GM20000 (cell line): ENCODE measurements around the gene GOT1.

Experiments used
- DNase-seq: peaks from one replicate; pipeline ENCODE4 v3.0.0; 2012; ENCODE audit warnings: low spot score
- CTCF ChIP-seq: IDR thresholded peaks from 2 replicates; pipeline ENCODE4 v1.5.1; 2012; ENCODE audit warnings: mild to moderate bottlenecking, control low read depth; ENCODE audit errors: extremely low read depth, missing control alignments

GOT1 gene

GRCh38 chr10:99411546-99411945, 18.9 kb downstream of the GOT1 start:
- no peak for TF ChIP-seq CTCF
- no peak for DNase-seq

- no peak for DNase-seq
Observed at GRCh38 chr10:99410876-99411275, 19.5 kb downstream of the GOT1 start.

GRCh38 chr10:99410146-99410545, 20.3 kb downstream of the GOT1 start:
- DNase-seq, result no peak
- no peak for TF ChIP-seq CTCF

More at GRCh38 chr10:99410876-99411275, 19.5 kb downstream of the GOT1 start:
- TF ChIP-seq CTCF, result no peak

GRCh38 chr10:99406149-99406548, 24.3 kb downstream of the GOT1 start:
- no peak for TF ChIP-seq CTCF
- no peak for DNase-seq

GRCh38 chr10:99403674-99404073, 26.8 kb downstream of the GOT1 start:
- DNase-seq, result no peak
- no peak for TF ChIP-seq CTCF

GRCh38 chr10:99399664-99400063, 30.8 kb downstream of the GOT1 start:
- DNase-seq, result no peak
- no peak for TF ChIP-seq CTCF

GRCh38 chr10:99396471-99396870, 34.0 kb downstream of the GOT1 start:
- DNase-seq, result no peak
- TF ChIP-seq CTCF, result no peak
